NCI-H524 treated with DMSO at 0.1 percent for 48 hours (cell line): ENCODE results near the gene RNASEH2A.
"Not testable (repeated sequence)": the region's sequence is repeated elsewhere in the genome, so short reads cannot be mapped to it uniquely, and the experiment has no call there.

Source experiments
- DNase-seq: peaks from one replicate; lab custom pipeline; 2025; lab: John Stamatoyannopoulos, UW

RNASEH2A gene

GRCh38 chr19:12833738-12834565, 27.6 kb downstream of the RNASEH2A start:
- no peak for DNase-seq

DNA sequence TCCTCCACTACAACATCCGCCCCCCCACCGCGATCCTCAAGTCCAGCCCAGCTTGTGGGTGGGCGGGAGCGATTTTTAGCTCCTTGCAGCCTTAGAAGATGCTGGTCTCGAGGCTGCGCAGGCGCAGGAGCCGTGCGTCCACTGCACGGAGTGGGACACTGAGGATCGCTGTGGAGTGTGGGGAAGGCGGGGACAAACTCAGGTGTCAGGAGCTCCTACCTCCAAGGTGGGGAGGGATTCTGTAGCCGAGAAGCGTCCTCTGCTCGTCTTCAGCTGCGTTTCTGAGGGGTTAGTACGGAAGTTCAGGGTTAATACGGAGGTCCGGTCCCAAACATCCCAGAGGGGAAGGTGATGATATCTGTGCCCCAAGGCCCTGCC, 28.2 kb downstream of the RNASEH2A start, which contains the start of gene RTBDN:
TSS of gene RTBDN (minus strand) at position 14 of the 378 bp plus-strand sequence. CDS start 4,600 bp downstream, outside the sequence.
- DNase-seq: no peak

DNA sequence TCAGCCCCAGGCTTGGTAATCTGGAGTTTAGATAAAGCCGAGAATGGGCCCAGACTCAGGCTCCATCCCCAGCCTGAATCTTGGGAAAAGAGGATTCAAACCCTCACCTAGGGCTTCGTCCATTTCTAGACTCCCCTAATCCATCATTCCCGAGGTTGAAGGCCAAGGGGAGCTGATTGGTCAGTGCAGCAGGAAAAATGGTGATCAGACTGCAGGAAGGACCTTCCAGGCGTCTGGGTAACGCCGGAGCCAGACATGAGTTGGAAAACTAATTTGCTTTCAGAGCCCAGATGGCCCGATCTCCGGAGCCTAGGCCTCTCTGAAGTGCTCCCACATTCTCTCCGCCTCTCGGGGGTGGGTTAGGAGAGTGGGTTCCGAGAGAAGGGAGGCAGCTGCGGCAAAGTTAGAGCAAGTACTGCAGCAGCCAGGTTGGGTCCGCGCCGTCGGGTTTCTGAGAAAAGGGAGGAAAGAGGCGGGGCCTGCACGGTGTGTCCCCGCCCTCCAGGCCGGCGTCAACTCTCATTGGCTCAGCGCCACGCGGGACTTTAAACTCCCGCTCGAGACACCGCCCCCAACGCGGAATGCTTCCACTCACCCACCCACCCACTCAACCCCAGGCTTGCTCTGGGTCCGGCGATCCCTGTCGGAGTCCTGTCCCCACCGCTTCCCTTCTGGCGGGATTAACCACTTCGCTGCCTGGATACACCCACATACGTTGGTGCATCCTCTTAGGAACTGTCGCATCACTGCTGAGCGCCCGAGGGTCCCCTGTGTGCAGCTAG, 28.8 kb downstream of the RNASEH2A start:
- peak; percentile 17 for DNase-seq

- DNase-seq: no peak
Observed at GRCh38 chr19:12836529-12836863, 30.1 kb downstream of the RNASEH2A start.

DNA sequence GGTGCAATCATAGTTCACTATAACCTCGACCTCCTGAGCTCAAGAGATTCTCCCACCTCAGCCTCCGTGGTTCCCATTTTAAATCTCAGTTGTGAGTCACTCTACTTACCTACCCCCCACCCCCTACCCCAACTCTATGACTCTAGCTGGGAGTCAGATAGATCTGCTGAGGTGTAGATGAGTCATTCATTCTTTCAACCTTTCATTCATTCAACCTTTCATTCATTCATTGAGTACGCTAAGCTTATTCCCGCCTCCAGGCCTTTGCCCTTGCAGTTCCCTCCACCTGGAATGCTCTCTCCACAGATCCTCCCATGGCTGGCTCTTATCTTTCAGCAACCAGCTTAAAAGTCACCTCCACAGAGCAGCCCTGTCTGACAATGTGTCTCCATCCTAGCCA, 30.8 kb downstream of the RNASEH2A start:
- DNase-seq: no peak

GRCh38 chr19:12838182-12838885, 31.9 kb downstream of the RNASEH2A start, which contains the start of gene MAST1:
Gene MAST1, plus strand, starts transcription at chr19:12838515. Its CDS starts 58 bp downstream, at chr19:12838573.
- no peak for DNase-seq

DNA sequence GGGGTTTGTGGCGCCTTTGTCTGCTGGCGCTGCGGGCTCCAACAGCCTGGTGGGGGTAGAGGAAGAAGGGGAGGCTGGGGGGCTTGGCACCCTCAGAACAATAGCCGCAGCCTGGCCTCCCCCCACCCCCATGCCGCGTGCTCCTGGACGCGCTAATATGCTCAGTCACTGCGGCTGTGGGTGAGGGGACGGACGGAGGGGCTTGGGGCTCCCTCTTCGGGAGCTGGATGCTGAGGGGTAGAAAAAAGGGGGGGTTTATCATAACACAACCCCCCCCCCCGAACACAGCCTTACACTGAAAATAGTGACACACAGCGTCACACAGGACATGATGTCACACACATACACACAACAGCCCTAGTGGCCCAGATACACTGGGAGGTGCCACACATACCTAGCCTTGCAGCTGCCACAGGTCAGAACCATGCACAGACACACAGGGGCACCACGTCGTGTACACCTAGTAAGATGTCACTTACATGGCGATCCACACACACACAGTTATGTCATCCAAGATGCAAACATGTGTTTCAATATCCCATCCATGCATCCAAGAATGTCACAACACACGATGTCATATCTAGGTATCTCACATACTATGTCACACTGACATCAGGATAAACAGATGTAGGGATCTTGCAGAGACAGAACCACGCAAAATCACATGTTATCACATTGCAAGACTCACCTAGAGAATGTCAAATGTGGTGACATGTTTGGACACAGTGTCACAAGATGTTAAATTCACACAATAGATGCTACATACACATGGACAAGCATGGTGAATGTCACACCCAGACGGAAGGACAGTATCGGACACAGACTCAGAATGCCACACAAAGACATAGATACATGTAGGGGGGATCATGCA, 32.7 kb downstream of the RNASEH2A start:
- DNase-seq: no peak

GRCh38 chr19:12840091-12841079, 34.0 kb downstream of the RNASEH2A start:
- DNase-seq: no peak

DNA sequence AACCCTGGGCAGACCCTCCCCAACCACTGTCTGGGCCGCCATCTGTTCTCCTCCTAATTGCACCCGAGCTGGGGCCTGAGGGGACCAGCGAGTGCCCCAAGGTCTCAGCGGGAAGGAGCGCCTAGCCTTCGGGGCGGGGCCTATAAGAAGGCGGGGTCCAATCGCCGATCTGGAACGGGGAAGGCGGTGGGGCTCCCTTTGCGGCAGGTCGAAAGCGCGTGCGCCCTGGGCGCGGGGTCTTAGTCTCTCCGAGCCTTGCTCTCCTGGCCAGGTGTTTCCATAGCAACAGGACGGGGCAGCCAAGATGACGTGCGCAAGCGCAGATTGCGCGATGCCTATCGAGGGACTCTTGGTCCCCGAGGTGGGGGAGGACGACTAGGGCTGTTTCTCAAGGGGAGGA, 34.7 kb downstream of the RNASEH2A start:
- peak; percentile 80 for DNase-seq

DNA sequence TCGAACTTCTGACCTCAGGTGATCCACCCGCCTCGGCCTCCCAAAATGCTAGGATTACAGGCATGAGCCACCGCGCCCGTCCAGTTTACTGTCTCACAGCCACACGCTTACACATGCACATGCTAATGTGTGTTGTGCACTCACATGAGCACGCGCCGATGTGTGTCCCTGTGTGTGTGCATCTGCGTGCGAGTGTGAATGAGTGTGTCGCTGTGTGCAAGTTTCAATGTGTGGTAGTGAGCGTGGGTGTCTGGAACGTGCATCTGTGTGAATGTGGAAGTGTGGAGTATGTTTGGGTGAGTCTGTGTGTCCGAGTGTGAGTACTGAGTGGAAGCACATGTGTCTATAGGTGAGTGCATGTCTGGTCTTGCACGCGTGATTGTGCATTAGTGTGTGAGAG, 36.1 kb downstream of the RNASEH2A start:
- DNase-seq: no peak

DNA sequence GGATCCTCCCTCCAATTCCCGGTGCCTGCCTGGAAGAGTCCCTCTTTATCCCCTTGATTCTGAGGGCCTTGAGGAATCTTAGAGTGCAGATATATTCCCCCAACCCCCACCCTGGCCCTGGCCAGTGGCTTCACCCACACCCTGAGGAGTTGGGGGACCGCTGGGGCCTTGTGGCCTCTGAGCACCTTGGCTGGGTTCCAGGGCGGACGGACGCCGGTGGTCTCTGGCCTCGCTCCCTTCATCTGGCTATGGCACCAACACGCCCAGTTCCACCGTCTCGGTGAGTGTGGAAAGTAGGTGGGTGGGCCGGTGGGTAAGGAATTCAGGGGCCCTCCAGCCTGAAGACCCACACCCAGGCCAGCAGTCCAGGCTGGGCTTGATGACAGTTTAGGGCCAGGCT, 36.9 kb downstream of the RNASEH2A start:
- DNase-seq: no peak

GRCh38 chr19:12843999-12844732, 37.8 kb downstream of the RNASEH2A start:
- no peak for DNase-seq

DNA sequence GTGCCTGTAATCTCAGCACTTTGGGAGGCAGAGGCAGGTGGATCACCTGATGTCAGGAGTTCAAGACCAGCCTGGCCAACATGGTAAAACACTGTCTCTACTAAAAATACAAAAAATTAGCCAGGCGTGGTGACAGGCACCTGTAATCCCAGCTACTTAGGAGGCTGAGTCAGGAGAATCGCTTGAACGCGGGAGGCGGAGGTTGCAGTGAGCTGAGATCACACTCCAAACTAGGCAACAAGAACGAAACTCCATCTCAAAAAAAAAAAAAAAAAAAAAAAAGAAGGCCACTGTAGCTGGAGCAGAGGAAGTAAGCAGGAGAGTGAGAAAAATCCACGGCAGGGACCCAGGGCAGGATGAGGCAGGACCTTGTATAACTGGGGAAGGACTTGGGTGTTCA, 40.2 kb downstream of the RNASEH2A start:
- not testable (repeated sequence) for DNase-seq

- DNase-seq: peak; percentile 15
Observed at GRCh38 chr19:12847159-12848139, 41.1 kb downstream of the RNASEH2A start.

DNA sequence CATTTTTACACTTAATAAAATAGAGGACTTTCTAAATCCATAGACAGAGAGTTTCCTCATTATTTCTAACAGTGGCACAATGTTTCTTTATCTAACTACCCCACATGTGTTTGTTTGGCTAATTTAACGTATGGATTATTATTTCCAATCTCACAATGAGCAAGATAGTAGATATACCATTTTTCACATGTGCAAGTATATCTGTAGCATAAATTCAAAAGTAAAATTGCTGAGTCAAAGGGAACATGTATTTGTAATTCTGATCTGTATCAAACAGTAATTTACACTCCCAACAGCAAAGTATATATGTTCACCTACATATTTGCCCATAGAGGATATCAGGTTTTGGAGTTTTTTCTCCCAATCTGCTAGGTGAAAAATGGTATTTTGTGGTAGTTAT, 50.3 kb downstream of the RNASEH2A start:
- DNase-seq: no peak

GRCh38 chr19:12858041-12858928, 51.9 kb downstream of the RNASEH2A start:
- no peak for DNase-seq

DNA sequence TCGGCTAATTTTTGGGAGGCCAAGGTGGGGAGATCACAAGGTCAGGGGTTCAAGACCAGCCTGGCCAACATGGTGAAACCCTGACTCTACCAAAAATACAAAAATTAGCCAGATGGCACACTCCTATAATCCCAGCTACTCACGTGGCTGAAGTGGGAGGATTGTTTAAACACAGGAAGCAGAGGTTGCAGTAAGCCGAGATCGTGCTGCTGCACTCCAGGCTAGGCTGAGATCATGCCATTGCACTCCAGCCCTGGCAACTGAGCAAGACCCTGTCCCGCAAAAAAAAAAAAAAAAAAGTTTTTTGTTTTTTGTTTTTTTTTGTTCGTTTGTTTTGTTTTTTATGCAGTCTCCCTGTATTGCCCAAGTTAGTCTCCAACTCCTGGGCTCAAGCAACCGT, 53.2 kb downstream of the RNASEH2A start:
- DNase-seq: peak; percentile 47
